ENCODE results near the gene STEAP3.

Gene STEAP3

DNA sequence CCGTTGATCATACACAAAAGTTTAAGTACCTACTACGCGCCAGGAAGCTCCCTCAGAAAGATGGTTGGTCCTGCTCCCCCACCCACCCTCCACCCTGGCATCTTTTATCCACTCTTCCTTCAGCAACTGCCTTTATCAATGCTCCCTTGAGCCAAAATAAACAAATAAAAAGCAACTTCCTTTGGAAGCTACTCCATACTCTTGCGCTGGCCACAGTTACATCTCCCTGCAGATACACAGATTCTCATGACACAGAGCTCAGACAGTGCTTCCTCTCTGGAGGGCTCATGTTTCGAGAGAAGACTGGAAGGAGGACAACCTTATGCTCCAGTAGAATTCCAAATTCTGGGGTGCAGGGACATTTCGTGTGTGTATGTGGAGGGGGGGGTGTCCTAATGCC lies 3.8 kb upstream of the STEAP3 start:
- H3K9ac ChIP-seq (ENCODE audit: low read length) = no peak overlapping the region
- no peak overlapping the region for H3K27ac ChIP-seq (ENCODE audit: low read length)
- no peak overlapping the region for H3K4me2 ChIP-seq (ENCODE audit: low read length)
- H3K9me3 ChIP-seq (ENCODE audit: insufficient read depth, low read length) = no peaks in the 10 kb centered on the region
- peaks cover 21% of the 10 kb centered on the region for H3K27me3 ChIP-seq (ENCODE audit: low read depth, low read length)
- no peaks in the 10 kb centered on the region; the same call in 1 of the 2 replicates for H3K79me2 ChIP-seq (ENCODE audit: low read length)
- peaks cover 7% of the 10 kb centered on the region for H3K4me1 ChIP-seq (ENCODE audit: low read length)
- no peaks in the 10 kb centered on the region for H3K36me3 ChIP-seq (replicated peaks; ENCODE audit: low read depth, low read length)
- H2AFZ ChIP-seq (ENCODE audit: low read depth, low read length) = no peak overlapping the region
- no peak overlapping the region for H3K4me3 ChIP-seq (ENCODE audit: low read length)
- TF ChIP-seq EZH2phosphoT487 (IDR thresholded peaks at IDR 0.05; ENCODE audit: low read depth) = no peak
- no peak for TF ChIP-seq CTCF (IDR thresholded peaks at IDR 0.05; ENCODE audit: low read depth, low read length)
- no peaks in the 10 kb centered on the region for H4K20me1 ChIP-seq (ENCODE audit: insufficient read depth, low read length)

DNA sequence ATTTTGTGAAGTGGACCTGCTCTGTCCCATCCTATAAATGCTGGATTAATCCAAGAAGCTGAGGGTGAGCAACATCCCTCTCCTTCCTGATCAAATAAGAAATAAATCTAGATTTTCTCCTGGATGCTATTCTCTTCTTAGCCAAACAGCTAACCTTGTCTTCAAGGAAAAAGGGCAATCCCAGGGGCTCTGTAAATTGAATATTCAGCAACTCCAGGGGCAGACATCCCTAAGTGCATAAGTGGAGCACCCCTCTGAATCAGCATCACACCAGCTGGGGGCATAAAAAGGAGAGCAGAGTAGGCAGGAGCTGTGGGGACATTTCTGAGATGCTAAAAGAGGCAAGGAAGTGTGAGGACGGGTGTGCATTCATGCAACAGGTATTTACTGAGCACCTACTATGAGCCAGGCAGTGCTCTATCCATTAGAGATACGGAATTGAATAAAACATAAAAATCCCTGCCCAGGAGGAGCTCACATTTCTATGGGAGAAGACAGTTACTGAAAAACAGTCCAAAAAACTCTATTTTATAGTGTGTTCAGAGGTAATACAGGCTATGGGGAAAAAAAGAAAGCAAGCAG lies 2.8 kb upstream of the STEAP3 start:
- Histone ChIP-seq H2AFZ (ENCODE audit: low read depth, low read length) (no peak overlapping the region), H3K4me2 (ENCODE audit: low read length) (no peak overlapping the region), H3K79me2 (ENCODE audit: low read length) (no peaks in the 10 kb centered on the region; the same call in 1 of the 2 replicates), H3K27me3 (ENCODE audit: low read depth, low read length) (peaks cover 21% of the 10 kb centered on the region), H4K20me1 (ENCODE audit: insufficient read depth, low read length) (0 out of 2 replicates have a peak, but pooled peaks cover 4% of the 10 kb centered on the region), H3K36me3 (replicated peaks; ENCODE audit: low read depth, low read length) (no peaks in the 10 kb centered on the region), H3K4me3 (ENCODE audit: low read length) (no peak overlapping the region), H3K9me3 (ENCODE audit: insufficient read depth, low read length) (no peaks in the 10 kb centered on the region), H3K4me1 (ENCODE audit: low read length) (peaks cover 14% of the 10 kb centered on the region), H3K27ac (ENCODE audit: low read length) (no peak overlapping the region), H3K9ac (ENCODE audit: low read length) (no peak overlapping the region)
- TF ChIP-seq EZH2phosphoT487 (IDR thresholded peaks at IDR 0.05; ENCODE audit: low read depth) (no peak), CTCF (IDR thresholded peaks at IDR 0.05; ENCODE audit: low read depth, low read length) (no peak)

DNA sequence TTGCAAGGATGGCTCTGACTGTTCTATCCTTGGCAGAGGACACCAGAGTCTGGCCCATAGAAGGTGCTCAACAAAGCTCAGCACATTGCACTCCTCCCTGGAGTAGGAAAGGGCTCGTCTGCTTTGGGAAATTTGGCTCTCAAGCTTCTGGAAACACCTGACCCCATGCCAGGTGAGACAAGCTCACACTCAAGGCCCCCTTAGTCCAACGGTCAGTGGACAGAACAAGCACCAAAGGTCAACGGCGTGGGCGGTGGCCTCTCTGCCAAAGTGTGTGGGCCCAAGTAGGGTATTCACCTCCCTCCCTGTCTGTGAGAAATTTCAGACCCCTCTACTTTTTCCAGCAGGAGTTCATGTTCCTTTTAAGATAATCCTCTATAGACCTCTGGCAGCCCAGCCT lies 2.0 kb upstream of the STEAP3 start:
- TF ChIP-seq EZH2phosphoT487 (IDR thresholded peaks at IDR 0.05; ENCODE audit: low read depth) (no peak), CTCF (IDR thresholded peaks at IDR 0.05; ENCODE audit: low read depth, low read length) (no peak)
- Histone ChIP-seq H3K36me3 (replicated peaks; ENCODE audit: low read depth, low read length) (no peaks in the 10 kb centered on the region), H4K20me1 (ENCODE audit: insufficient read depth, low read length) (0 out of 2 replicates have a peak, but pooled peaks cover 4% of the 10 kb centered on the region), H3K4me2 (ENCODE audit: low read length) (no peak overlapping the region), H3K4me1 (ENCODE audit: low read length) (peaks cover 14% of the 10 kb centered on the region), H3K27ac (ENCODE audit: low read length) (no peak overlapping the region), H2AFZ (ENCODE audit: low read depth, low read length) (no peak overlapping the region), H3K4me3 (ENCODE audit: low read length) (no peak overlapping the region), H3K9ac (ENCODE audit: low read length) (no peak overlapping the region), H3K27me3 (ENCODE audit: low read depth, low read length) (peaks cover 21% of the 10 kb centered on the region), H3K79me2 (ENCODE audit: low read length) (no peaks in the 10 kb centered on the region; the same call in 1 of the 2 replicates), H3K9me3 (ENCODE audit: insufficient read depth, low read length) (no peaks in the 10 kb centered on the region)

- Histone ChIP-seq H3K36me3 (replicated peaks; ENCODE audit: low read depth, low read length) (no peaks in the 10 kb centered on the region), H3K4me2 (ENCODE audit: low read length) (no peak overlapping the region), H3K4me3 (ENCODE audit: low read length) (no peak overlapping the region), H2AFZ (ENCODE audit: low read depth, low read length) (no peak overlapping the region), H3K27ac (ENCODE audit: low read length) (no peak overlapping the region), H3K9me3 (ENCODE audit: insufficient read depth, low read length) (no peaks in the 10 kb centered on the region), H3K4me1 (ENCODE audit: low read length) (peaks cover 14% of the 10 kb centered on the region), H3K27me3 (ENCODE audit: low read depth, low read length) (peaks cover 21% of the 10 kb centered on the region), H4K20me1 (ENCODE audit: insufficient read depth, low read length) (0 out of 2 replicates have a peak, but pooled peaks cover 4% of the 10 kb centered on the region), H3K79me2 (ENCODE audit: low read length) (no peaks in the 10 kb centered on the region; the same call in 1 of the 2 replicates), H3K9ac (ENCODE audit: low read length) (no peak overlapping the region)
- TF ChIP-seq CTCF (IDR thresholded peaks at IDR 0.05; ENCODE audit: low read depth, low read length) (no peak), EZH2phosphoT487 (IDR thresholded peaks at IDR 0.05; ENCODE audit: low read depth) (no peak)
These were observed 1.4 kb upstream of the STEAP3 start for GRCh38 chr2:119222213-119222612.
